H9 (cell line): Measurements from ENCODE around the gene BAAT. TPM values are rescaled to one million over a fixed set of nuclear protein-coding genes. Genes with fewer than 3 reads are reported as not detected.

Experiments used
- DNase-seq: peaks from one replicate; pipeline ENCODE4 v3.0.0-alpha.2; 2017
- H2AFZ ChIP-seq: one replicate; pipeline ENCODE4 v1.6.1; 2013; ENCODE audit warnings: mild to moderate bottlenecking, low read length, control low read depth, moderate library complexity
- H2AK5ac ChIP-seq: 2 replicates; pipeline ENCODE4 v1.6.1; 2013; ENCODE audit warnings: low read length, control low read depth, mixed read lengths; ENCODE audit not compliant: insufficient read length
- H2BK120ac ChIP-seq: one replicate; pipeline ENCODE4 v1.6.1; 2013; ENCODE audit warnings: low read depth, mild to moderate bottlenecking, low read length, control low read depth, inconsistent platforms; ENCODE audit not compliant: poor library complexity, severe bottlenecking
- H2BK12ac ChIP-seq: 2 replicates; pipeline ENCODE4 v1.6.1; 2013; ENCODE audit warnings: low read length, control low read depth, mixed read lengths, low read depth; ENCODE audit not compliant: insufficient read length
- H2BK15ac ChIP-seq: 2 replicates; pipeline ENCODE4 v1.6.1; 2013; ENCODE audit warnings: low read depth, low read length, control low read depth
- H2BK20ac ChIP-seq: one replicate; pipeline ENCODE4 v1.6.1; 2013; ENCODE audit warnings: low read depth, mild to moderate bottlenecking, low read length, control low read depth, inconsistent platforms; ENCODE audit not compliant: poor library complexity, severe bottlenecking
- H2BK5ac ChIP-seq: 2 replicates; pipeline ENCODE4 v1.6.1; 2013; ENCODE audit warnings: low read length, control low read depth, mixed read lengths; ENCODE audit not compliant: insufficient read length
- H3K14ac ChIP-seq: 2 replicates; pipeline ENCODE4 v1.6.1; 2013; ENCODE audit warnings: low read length, control low read depth; ENCODE audit not compliant: insufficient read depth
- H3K18ac ChIP-seq: 2 replicates; pipeline ENCODE4 v1.6.1; 2013; ENCODE audit warnings: low read depth, mild to moderate bottlenecking, mixed read lengths, low read length, control low read depth; ENCODE audit not compliant: insufficient read length
- H3K23ac ChIP-seq: 2 replicates; pipeline ENCODE4 v1.6.1; 2013; ENCODE audit warnings: low read length, control low read depth, mixed read lengths, low read depth; ENCODE audit not compliant: insufficient read length
- H3K23me2 ChIP-seq: 2 replicates; pipeline ENCODE4 v1.6.1; 2013; ENCODE audit warnings: low read depth, mild to moderate bottlenecking, mixed read lengths, low read length, control low read depth; ENCODE audit not compliant: insufficient read length, poor library complexity, severe bottlenecking
- H3K27ac ChIP-seq: 2 replicates; pipeline ENCODE4 v1.5.1; 2013; ENCODE audit warnings: low read length, control low read depth, mixed read lengths, low read depth; ENCODE audit not compliant: insufficient read length
- H3K27me3 ChIP-seq: 2 replicates; pipeline ENCODE4 v1.6.1; 2013; ENCODE audit warnings: low read length, control low read depth, inconsistent platforms; ENCODE audit not compliant: insufficient read depth
- H3K4ac ChIP-seq: 2 replicates; pipeline ENCODE4 v1.6.1; 2013; ENCODE audit warnings: low read depth, mild to moderate bottlenecking, control low read depth, inconsistent platforms, low read length, moderate library complexity
- H3K4me1 ChIP-seq: 2 replicates; pipeline ENCODE4 v1.6.1; 2013; ENCODE audit warnings: low read length, control low read depth, inconsistent platforms; ENCODE audit not compliant: insufficient read depth
- H3K4me2 ChIP-seq: 2 replicates; pipeline ENCODE4 v1.6.1; 2013; ENCODE audit warnings: low read length, control low read depth, mixed read lengths; ENCODE audit not compliant: insufficient read length, insufficient read depth
- H3K56ac ChIP-seq: 2 replicates; pipeline ENCODE4 v1.6.1; 2013; ENCODE audit warnings: low read depth, mild to moderate bottlenecking, mixed read lengths, low read length, control low read depth; ENCODE audit not compliant: insufficient read length
- H3K79me1 ChIP-seq: 2 replicates; pipeline ENCODE4 v1.6.1; 2013; ENCODE audit warnings: low read depth, mild to moderate bottlenecking, moderate library complexity, low read length, control low read depth, inconsistent platforms; ENCODE audit not compliant: insufficient read depth, poor library complexity, severe bottlenecking
- H3K79me2 ChIP-seq: 2 replicates; pipeline ENCODE4 v1.6.1; 2013; ENCODE audit warnings: low read length, control low read depth, inconsistent platforms; ENCODE audit not compliant: insufficient read depth
- H3K9ac ChIP-seq: 2 replicates; pipeline ENCODE4 v1.6.1; 2013; ENCODE audit warnings: low read length, control low read depth, mixed read lengths; ENCODE audit not compliant: insufficient read length; ENCODE audit errors: extremely low read depth
- H3K9me3 ChIP-seq: one replicate; pipeline ENCODE4 v1.6.1; 2013; ENCODE audit warnings: low read depth, low read length, inconsistent platforms; ENCODE audit not compliant: control insufficient read depth
- H3T11ph ChIP-seq: one replicate; pipeline ENCODE4 v1.6.1; 2013; ENCODE audit warnings: mild to moderate bottlenecking, low read length, control low read depth, inconsistent platforms
- H4K20me1 ChIP-seq: one replicate; pipeline ENCODE4 v1.6.1; 2013; ENCODE audit not compliant: control insufficient read depth, insufficient read length, insufficient read depth
- H4K5ac ChIP-seq: 2 replicates; pipeline ENCODE4 v1.6.1; 2013; ENCODE audit warnings: low read depth, mild to moderate bottlenecking, mixed read lengths, low read length, control low read depth; ENCODE audit not compliant: insufficient read length
- H4K8ac ChIP-seq: replicated peaks from 2 replicates; pipeline ENCODE4 v1.6.1; 2013; ENCODE audit warnings: low read length, control low read depth, mixed read lengths, low read depth; ENCODE audit not compliant: insufficient read length
- H4K91ac ChIP-seq: 2 replicates; pipeline ENCODE4 v1.6.1; 2013; ENCODE audit warnings: low read depth, mild to moderate bottlenecking, moderate library complexity, mixed read lengths, low read length, control low read depth; ENCODE audit not compliant: insufficient read length
- H3K27ac Mint-ChIP-seq, 3 experiments: 2 replicates in 2 of 3; 3 replicates in 1 of 3; pipeline ENCODE4 v1.8.0; 2020 to 2021; ENCODE audit warnings: mixed read lengths in 3 of 3, mild to moderate bottlenecking in 1 of 3, moderate library complexity in 1 of 3
- H3K27me3 Mint-ChIP-seq: 2 replicates; pipeline ENCODE4 v1.8.0; 2021; ENCODE audit warnings: low read depth, mild to moderate bottlenecking, moderate library complexity, mixed read lengths
- H3K36me3 Mint-ChIP-seq, 3 experiments: 2 replicates in 2 of 3; 3 replicates in 1 of 3; pipeline ENCODE4 v1.8.0; 2020 to 2021; ENCODE audit warnings: low read depth in 3 of 3, mixed read lengths in 3 of 3; ENCODE audit not compliant: insufficient read depth in 1 of 3
- H3K4me1 Mint-ChIP-seq, 2 experiments: 2 replicates each; pipeline ENCODE4 v1.8.0; 2020; ENCODE audit warnings: mixed read lengths in 2 of 2
- H3K4me3 Mint-ChIP-seq, 2 experiments: 2 replicates in 1 of 2; 3 replicates in 1 of 2; pipeline ENCODE4 v1.8.0; 2020 to 2021; ENCODE audit warnings: mild to moderate bottlenecking in 2 of 2, mixed read lengths in 2 of 2, moderate library complexity in 1 of 2
- H3K9me3 Mint-ChIP-seq, 2 experiments: 2 replicates in 1 of 2; 3 replicates in 1 of 2; pipeline ENCODE4 v1.8.0; 2020; ENCODE audit warnings: mild to moderate bottlenecking in 2 of 2, mixed read lengths in 2 of 2, moderate library complexity in 1 of 2
- total RNA-seq: library from RNA; stranded (reverse); gene quantifications from 2 replicates; pipeline ENCODE4 v1.2.1, GENCODE V29; 2021
- TF ChIP-seq, protein P1 (sequence below): fragments of 200-600 bp; sonication (generic); conservative IDR thresholded peaks from 3 replicates; pipeline ENCODE4 v1.8.0; 2021; ENCODE audit warnings: antibody characterized with exemption, mild to moderate bottlenecking

Gene BAAT
- total RNA-seq, 1 experiment from 2014 or later, result 0.09 TPM

DNA sequence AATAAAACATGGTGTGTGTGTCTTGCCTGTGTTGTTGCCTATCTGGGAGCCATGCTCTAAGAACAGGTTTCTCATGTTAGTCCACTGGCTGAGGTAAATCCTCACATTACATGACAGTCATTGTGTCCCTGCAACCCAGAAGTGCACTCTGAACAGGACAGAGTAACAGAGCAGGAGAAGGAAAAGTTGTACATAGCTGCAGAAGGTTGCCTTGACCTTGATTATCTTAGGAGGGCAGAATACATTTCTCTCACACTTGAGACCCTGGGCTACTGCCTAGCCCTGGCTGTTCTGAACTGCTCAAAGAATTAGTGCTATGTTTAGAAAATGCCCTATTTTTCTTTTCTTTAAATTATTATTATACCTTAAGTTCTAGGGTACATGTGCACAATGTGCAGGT is 30.8 kb upstream of the BAAT start:
- Histone ChIP-seq H2BK20ac (no peak overlapping the region), H3K4me2 (no peak overlapping the region), H2BK5ac (no peak overlapping the region), H4K5ac (no peak overlapping the region), H3K9me3 (peaks cover 3% of the 10 kb centered on the region), H3T11ph (no peak overlapping the region), H2BK15ac (no peak overlapping the region), H4K91ac (no peak overlapping the region), H3K14ac (no peak overlapping the region), H3K23ac (no peak overlapping the region), H3K4me1 (no peaks in the 10 kb centered on the region), H2BK120ac (no peak overlapping the region), H4K8ac (no peak overlapping the region), H2BK12ac (no peak overlapping the region), H3K27me3 (no peaks in the 10 kb centered on the region), H3K18ac (no peak overlapping the region), H4K20me1 (no peaks in the 10 kb centered on the region), H3K56ac (no peak overlapping the region), H3K9ac (no peak overlapping the region), H3K4ac (no peak overlapping the region), H3K79me1 (no peaks in the 10 kb centered on the region), H2AK5ac (no peak overlapping the region), H3K79me2 (no peaks in the 10 kb centered on the region), H3K23me2 (no peaks in the 10 kb centered on the region), H2AFZ (no peak overlapping the region), H3K27ac (no peak overlapping the region)
- Mint-ChIP-seq H3K27me3 (peaks cover 7% of the 10 kb centered on the region), H3K27ac (no peak overlapping the region), H3K4me3 (no peak overlapping the region), H3K4me1 (no peaks in the 10 kb centered on the region), H3K9me3 (peaks cover 19 to 25% of the 10 kb centered on the region in 2 experiments), H3K36me3 (peaks cover 14 to 19% (median 15%) of the 10 kb centered on the region in 3 experiments)
- TF ChIP-seq, protein P1, sequence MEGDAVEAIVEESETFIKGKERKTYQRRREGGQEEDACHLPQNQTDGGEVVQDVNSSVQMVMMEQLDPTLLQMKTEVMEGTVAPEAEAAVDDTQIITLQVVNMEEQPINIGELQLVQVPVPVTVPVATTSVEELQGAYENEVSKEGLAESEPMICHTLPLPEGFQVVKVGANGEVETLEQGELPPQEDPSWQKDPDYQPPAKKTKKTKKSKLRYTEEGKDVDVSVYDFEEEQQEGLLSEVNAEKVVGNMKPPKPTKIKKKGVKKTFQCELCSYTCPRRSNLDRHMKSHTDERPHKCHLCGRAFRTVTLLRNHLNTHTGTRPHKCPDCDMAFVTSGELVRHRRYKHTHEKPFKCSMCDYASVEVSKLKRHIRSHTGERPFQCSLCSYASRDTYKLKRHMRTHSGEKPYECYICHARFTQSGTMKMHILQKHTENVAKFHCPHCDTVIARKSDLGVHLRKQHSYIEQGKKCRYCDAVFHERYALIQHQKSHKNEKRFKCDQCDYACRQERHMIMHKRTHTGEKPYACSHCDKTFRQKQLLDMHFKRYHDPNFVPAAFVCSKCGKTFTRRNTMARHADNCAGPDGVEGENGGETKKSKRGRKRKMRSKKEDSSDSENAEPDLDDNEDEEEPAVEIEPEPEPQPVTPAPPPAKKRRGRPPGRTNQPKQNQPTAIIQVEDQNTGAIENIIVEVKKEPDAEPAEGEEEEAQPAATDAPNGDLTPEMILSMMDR, result no peak
- no peak for DNase-seq
